Esophagus squamous epithelium (tissue), 5 donors: ENCODE measurements around the gene GCLM. TPM values are rescaled to one million over a fixed set of nuclear protein-coding genes. Genes with fewer than 3 reads are reported as not detected.
"Not testable (repeated sequence)": the region's sequence is repeated elsewhere in the genome, so short reads cannot be mapped to it uniquely, and the experiment has no call there.

Experiments used
- DNase-seq: peaks from one replicate; lab custom pipeline; 2025; lab: John Stamatoyannopoulos, UW
- H3K27ac ChIP-seq, 4 donors: fragments of 200-600 bp; sonication (generic); one replicate each; pipeline ENCODE4 v1.5.1; 2016 to 2019; ENCODE audit warnings: mild to moderate bottlenecking in 1 of 4
- H3K27me3 ChIP-seq, 4 donors: fragments of 200-600 bp; sonication (generic); 1 replicate in 3 of 4; 2 replicates in 1 of 4; pipeline versions ENCODE4 v1.5.1 to v1.6.0; 2017 to 2021; ENCODE audit warnings: antibody characterized with exemption in 1 of 4
- H3K36me3 ChIP-seq, 3 donors: fragments of 200-600 bp; sonication (generic); one replicate each; pipeline ENCODE4 v1.5.1; 2016 to 2019
- H3K4me1 ChIP-seq, 3 donors: fragments of 200-600 bp; sonication (generic); one replicate each; pipeline ENCODE4 v1.5.1; 2017 to 2019
- H3K4me3 ChIP-seq, 4 donors: fragments of 200-600 bp; sonication (generic); 1 replicate in 3 of 4; 2 replicates in 1 of 4; pipeline ENCODE4 v1.5.1; 2016 to 2019; ENCODE audit warnings: mild to moderate bottlenecking in 2 of 4, moderate library complexity in 1 of 4
- H3K9me3 ChIP-seq, 3 donors: fragments of 200-600 bp; sonication (generic); one replicate each; pipeline ENCODE4 v1.5.1; 2016 to 2019
- CTCF ChIP-seq, 6 experiments: fragments of 450-650 bp in 4 of 6; fragments of 200-600 bp in 2 of 6; sonication (generic) in 2 of 6; IDR thresholded peaks; one replicate each; pipeline ENCODE4 v1.5.1; 2016 to 2019; ENCODE audit warnings: antibody characterized with exemption in 6 of 6, mild to moderate bottlenecking in 4 of 6, moderate library complexity in 4 of 6
- POLR2A ChIP-seq, 4 donors: fragments of 450-650 bp; IDR thresholded peaks; one replicate each; pipeline ENCODE4 v1.6.1; 2017; ENCODE audit warnings: antibody characterized with exemption in 4 of 4, mild to moderate bottlenecking in 4 of 4, moderate library complexity in 3 of 4
- WGBS, 2 donors: methylation state at CpG; one replicate each; pipeline ENCODE4 v1.1.5; 2018; 5-methylcytosine and 5-hydroxymethylcytosine counted together
- intact Hi-C: fragments of 100-400 bp; cut with DNase I; formaldehyde crosslinking; loops from one replicate; pipeline ENCODE4 v1.15.0; 2022
- total RNA-seq, 4 donors: library from RNA; depleted of rRNA; stranded (reverse); fragments of >200 nt; gene quantifications; one replicate each; pipeline ENCODE4 v1.1.0, GENCODE V29; 2016
- donor health status: DM: yes; HTN: yes; CAD: no.

Gene GCLM
- total RNA-seq, 4 donors from 2014 or later = 9.3 to 27.0 (median 20.5) TPM

- Histone ChIP-seq H3K27me3 (no peaks in the 10 kb centered on the region), H3K36me3 (peaks cover 11 to 33% (median 18%) of the 10 kb centered on the region in 3 donors), H3K4me1 (no peaks in the 10 kb centered on the region), H3K9me3 (no peaks in the 10 kb centered on the region), H3K4me3 (no peak overlapping the region), H3K27ac (no peak overlapping the region)
- no peak for DNase-seq
- 77 to 80% methylated on average over 5 of the region's 5 CpGs for WGBS, 2 donors
- intact Hi-C loops = no loop called here
- TF ChIP-seq CTCF (IDR thresholded peaks at IDR 0.05) (no peak), POLR2A (IDR thresholded peaks at IDR 0.05) (no peak)
These were observed 44.0 kb downstream of the GCLM start for GRCh38 chr1:93865253-93865652.

- no peaks in the 10 kb centered on the region for H3K27me3 ChIP-seq
- WGBS, 2 donors = 59 to 82% methylated on average over 3 of the region's 3 CpGs
- H3K4me1 ChIP-seq = no peaks in the 10 kb centered on the region
- TF ChIP-seq CTCF (IDR thresholded peaks at IDR 0.05) = no peak
- no peak for TF ChIP-seq POLR2A (IDR thresholded peaks at IDR 0.05)
- intact Hi-C loops = no loop called here
- no peaks in the 10 kb centered on the region for H3K9me3 ChIP-seq
- H3K36me3 ChIP-seq = peaks cover 1 to 22% (median 8%) of the 10 kb centered on the region in 3 donors
- no peak overlapping the region for H3K27ac ChIP-seq
- no peak for DNase-seq
- H3K4me3 ChIP-seq = no peak overlapping the region
These were observed 45.1 kb downstream of the GCLM start for GRCh38 chr1:93864175-93864574.

- H3K4me3 ChIP-seq, H3K36me3 ChIP-seq, DNase-seq, H3K27ac ChIP-seq, H3K9me3 ChIP-seq, H3K4me1 ChIP-seq, H3K27me3 ChIP-seq, intact Hi-C loops: not testable (repeated sequence)
- 59 to 68% methylated on average over 3 of the region's 3 CpGs for WGBS, 2 donors
These were observed 51.6 kb downstream of the GCLM start for GRCh38 chr1:93857653-93858052.

GRCh38 chr1:93855983-93856382, 53.2 kb downstream of the GCLM start:
- H3K4me3 ChIP-seq, H3K9me3 ChIP-seq, H3K27ac ChIP-seq, H3K4me1 ChIP-seq, DNase-seq, H3K36me3 ChIP-seq, intact Hi-C loops, H3K27me3 ChIP-seq: not testable (repeated sequence)
- 78 to 80% methylated on average over 2 to 3 of the region's 9 CpGs for WGBS, 2 donors

- Histone ChIP-seq H3K36me3 (no peaks in the 10 kb centered on the region), H3K4me1 (no peaks in the 10 kb centered on the region), H3K27ac (no peak overlapping the region), H3K9me3 (no peaks in the 10 kb centered on the region), H3K4me3 (no peak overlapping the region), H3K27me3 (no peaks in the 10 kb centered on the region)
- TF ChIP-seq CTCF (IDR thresholded peaks at IDR 0.05) (no peak), POLR2A (IDR thresholded peaks at IDR 0.05) (no peak)
- no peak for DNase-seq
- 90 to 92% methylated on average over 3 of the region's 3 CpGs for WGBS, 2 donors
- intact Hi-C loops = no loop called here
These were observed 55.3 kb downstream of the GCLM start for GRCh38 chr1:93853940-93854339.

- 73% methylated on average over 1 of the region's 1 CpG; no CpG with 5 or more reads in 1 of the 2 donors for WGBS, 2 donors
- TF ChIP-seq CTCF (IDR thresholded peaks at IDR 0.05) (no peak), POLR2A (IDR thresholded peaks at IDR 0.05) (no peak)
- Histone ChIP-seq H3K27me3 (no peaks in the 10 kb centered on the region), H3K4me3 (no peak overlapping the region), H3K9me3 (no peaks in the 10 kb centered on the region), H3K4me1 (peaks cover 0 to 9% (median 6%) of the 10 kb centered on the region in 3 donors), H3K27ac (no peak overlapping the region), H3K36me3 (no peaks in the 10 kb centered on the region)
- intact Hi-C loops = no loop called here
- no peak for DNase-seq
These were observed 57.4 kb downstream of the GCLM start for GRCh38 chr1:93851878-93852277.
